ENCODE data around the gene KRTAP23-1. TPM values are rescaled to one million over a fixed set of nuclear protein-coding genes. Genes with fewer than 3 reads are reported as not detected.

Gene KRTAP23-1
- total and polyA plus RNA-seq, 5 experiments from 2014 or later: not detected

Small RNAs within 50 kb of the gene (microRNA-seq; reads per million reads assigned to microRNA genes)
- not detected for gene MIR4327 (ENCODE audit: borderline microRNAs expressed)

Other genes starting within 250 kb of the KRTAP23-1 start
- gene CLDN17, start 181.8 kb downstream of the KRTAP23-1 start, total RNA-seq: not detected
- not detected for gene CLDN17, start 181.8 kb downstream of the KRTAP23-1 start, polyA plus RNA-seq
- not detected for gene CLDN8, start 132.5 kb downstream of the KRTAP23-1 start, total RNA-seq
- not detected for gene CLDN8, start 132.5 kb downstream of the KRTAP23-1 start, polyA plus RNA-seq
- gene KRTAP24-1, start 65.7 kb downstream of the KRTAP23-1 start, total RNA-seq: not detected
- not detected for gene KRTAP24-1, start 65.7 kb downstream of the KRTAP23-1 start, polyA plus RNA-seq
- gene KRTAP25-1, start 59.1 kb downstream of the KRTAP23-1 start, total RNA-seq: not detected
- not detected for gene KRTAP25-1, start 59.1 kb downstream of the KRTAP23-1 start, polyA plus RNA-seq
- gene KRTAP26-1, start 28.3 kb downstream of the KRTAP23-1 start, total RNA-seq: not detected
- not detected for gene KRTAP26-1, start 28.3 kb downstream of the KRTAP23-1 start, polyA plus RNA-seq
- gene KRTAP27-1, start 10.9 kb downstream of the KRTAP23-1 start, total RNA-seq: not detected
- gene KRTAP27-1, start 10.9 kb downstream of the KRTAP23-1 start, polyA plus RNA-seq: not detected
- not detected for gene KRTAP13-2, start 23.7 kb upstream of the KRTAP23-1 start, total RNA-seq
- not detected for gene KRTAP13-2, start 23.7 kb upstream of the KRTAP23-1 start, polyA plus RNA-seq
- not detected for gene KRTAP13-1, start 47.4 kb upstream of the KRTAP23-1 start, total RNA-seq
- gene KRTAP13-1, start 47.4 kb upstream of the KRTAP23-1 start, polyA plus RNA-seq: not detected
- gene KRTAP13-3, start 77.3 kb upstream of the KRTAP23-1 start, total RNA-seq: not detected
- gene KRTAP13-3, start 77.3 kb upstream of the KRTAP23-1 start, polyA plus RNA-seq: not detected
- gene KRTAP13-4, start 81.6 kb upstream of the KRTAP23-1 start, total RNA-seq: not detected
- gene KRTAP13-4, start 81.6 kb upstream of the KRTAP23-1 start, polyA plus RNA-seq: not detected
- not detected for gene KRTAP15-1, start 91.7 kb upstream of the KRTAP23-1 start, total RNA-seq
- gene KRTAP15-1, start 91.7 kb upstream of the KRTAP23-1 start, polyA plus RNA-seq: not detected
- not detected for gene KRTAP19-1, start 131.8 kb upstream of the KRTAP23-1 start, total RNA-seq
- gene KRTAP19-1, start 131.8 kb upstream of the KRTAP23-1 start, polyA plus RNA-seq: not detected
- gene KRTAP19-2, start 138.8 kb upstream of the KRTAP23-1 start, total RNA-seq: not detected
- not detected for gene KRTAP19-2, start 138.8 kb upstream of the KRTAP23-1 start, polyA plus RNA-seq
- gene KRTAP19-3, start 143.4 kb upstream of the KRTAP23-1 start, total RNA-seq: not detected
- gene KRTAP19-3, start 143.4 kb upstream of the KRTAP23-1 start, polyA plus RNA-seq: not detected
- gene KRTAP19-4, start 148.6 kb upstream of the KRTAP23-1 start, total RNA-seq: not detected
- not detected for gene KRTAP19-4, start 148.6 kb upstream of the KRTAP23-1 start, polyA plus RNA-seq
- not detected for gene KRTAP19-5, start 153.5 kb upstream of the KRTAP23-1 start, total RNA-seq
- not detected for gene KRTAP19-5, start 153.5 kb upstream of the KRTAP23-1 start, polyA plus RNA-seq
- not detected for gene KRTAP19-6, start 193.3 kb upstream of the KRTAP23-1 start, total RNA-seq
- gene KRTAP19-6, start 193.3 kb upstream of the KRTAP23-1 start, polyA plus RNA-seq: not detected
- not detected for gene KRTAP19-7, start 212.7 kb upstream of the KRTAP23-1 start, total RNA-seq
- not detected for gene KRTAP19-7, start 212.7 kb upstream of the KRTAP23-1 start, polyA plus RNA-seq
- gene KRTAP22-2, start 241.8 kb upstream of the KRTAP23-1 start, total RNA-seq: not detected
- gene KRTAP22-2, start 241.8 kb upstream of the KRTAP23-1 start, polyA plus RNA-seq: not detected
- gene KRTAP6-3, start 243.8 kb upstream of the KRTAP23-1 start, total RNA-seq: not detected
- gene KRTAP6-3, start 243.8 kb upstream of the KRTAP23-1 start, polyA plus RNA-seq: not detected

Measured in naive thymus-derived CD8-positive, alpha-beta T cell (primary cell).